DMS79 treated with DMSO at 0.1 percent for 48 hours (cell line): Measurements from ENCODE around the gene DTD2.
A peak's percentile ranks its signal among the peaks of the same experiment; 100 is the strongest.
"Not testable (repeated sequence)": the region's sequence is repeated elsewhere in the genome, so short reads cannot be mapped to it uniquely, and the experiment has no call there.

ENCODE experiments used
- DNase-seq: peaks from one replicate; lab custom pipeline; 2025; lab: John Stamatoyannopoulos, UW

DTD2 gene

DNA sequence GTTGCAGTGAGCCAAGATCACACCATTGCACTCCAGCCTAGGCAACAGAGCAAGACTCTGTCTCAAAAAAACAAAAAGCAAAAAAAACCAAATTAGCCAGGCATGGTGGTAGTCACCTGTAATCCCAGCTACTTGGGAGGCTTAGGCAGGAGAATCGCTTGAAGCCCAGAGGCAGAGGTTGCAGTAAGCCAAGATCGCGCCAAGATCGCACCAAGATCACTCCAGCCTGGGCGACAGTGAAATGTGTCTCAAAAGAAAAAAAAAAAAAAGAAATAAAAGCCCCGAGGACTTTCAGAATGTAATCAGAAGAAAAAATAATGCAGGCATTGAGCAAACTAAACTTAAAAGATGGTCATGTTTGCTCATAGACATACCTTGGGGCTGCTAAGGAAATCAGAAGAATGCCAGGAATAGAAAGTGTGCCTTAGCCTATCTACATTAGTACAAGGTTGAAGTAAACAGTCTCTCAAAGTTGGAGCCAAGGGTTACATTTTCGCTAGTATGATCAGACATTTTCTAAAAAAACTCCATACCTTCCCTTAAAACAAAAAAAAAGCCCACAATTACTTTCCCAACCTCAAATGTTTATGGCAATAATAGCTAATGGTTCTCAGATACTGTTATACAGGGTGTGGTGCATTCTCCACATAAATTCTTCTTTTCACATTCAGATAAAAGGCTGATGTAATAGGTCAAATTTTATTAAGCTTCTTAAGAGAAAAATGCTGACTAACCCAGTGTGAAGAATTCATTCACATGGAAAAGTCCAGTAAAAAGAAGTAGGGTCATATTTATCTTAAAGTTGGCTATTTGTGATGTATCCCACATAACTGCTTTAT lies 15.8 kb downstream of the DTD2 start:
- no peak for DNase-seq

DNA sequence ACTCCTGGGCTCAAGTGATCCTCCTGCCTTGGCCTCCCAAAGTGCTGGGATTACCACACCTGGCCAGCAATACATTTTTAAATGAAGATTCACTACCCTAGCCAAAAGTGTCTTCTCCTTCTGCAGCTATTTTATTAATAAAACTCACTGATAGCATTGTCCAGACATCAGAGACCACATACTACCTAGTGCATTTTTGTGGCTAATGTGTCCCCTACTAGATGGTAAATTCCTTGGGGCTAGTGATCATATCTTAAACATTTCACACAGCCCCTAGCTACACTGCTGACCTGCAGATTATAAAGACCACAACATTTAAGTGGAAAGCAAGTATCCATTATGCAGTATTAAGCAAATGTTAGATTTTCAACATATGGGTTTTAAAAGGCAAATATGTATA lies 17.0 kb downstream of the DTD2 start:
- DNase-seq: no peak

DNA sequence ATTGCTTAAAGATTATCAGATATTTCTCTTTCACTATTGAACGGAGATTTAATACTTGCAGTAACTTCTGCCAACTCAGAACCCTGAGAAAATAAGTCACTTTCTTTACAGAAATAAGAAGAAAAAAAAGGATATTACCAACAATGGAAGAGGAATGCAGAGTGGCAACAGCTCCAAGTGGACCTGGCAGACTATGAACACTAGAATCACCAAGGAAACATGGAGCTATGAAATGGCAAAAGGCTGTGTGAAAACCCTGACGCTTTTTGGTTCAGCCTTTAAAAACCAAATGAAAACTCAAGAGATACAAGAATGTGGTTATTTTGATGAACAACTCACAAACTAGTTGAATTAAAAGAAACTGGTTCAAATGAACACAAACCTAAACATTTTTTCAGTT lies 17.7 kb downstream of the DTD2 start:
- no peak for DNase-seq

DNA sequence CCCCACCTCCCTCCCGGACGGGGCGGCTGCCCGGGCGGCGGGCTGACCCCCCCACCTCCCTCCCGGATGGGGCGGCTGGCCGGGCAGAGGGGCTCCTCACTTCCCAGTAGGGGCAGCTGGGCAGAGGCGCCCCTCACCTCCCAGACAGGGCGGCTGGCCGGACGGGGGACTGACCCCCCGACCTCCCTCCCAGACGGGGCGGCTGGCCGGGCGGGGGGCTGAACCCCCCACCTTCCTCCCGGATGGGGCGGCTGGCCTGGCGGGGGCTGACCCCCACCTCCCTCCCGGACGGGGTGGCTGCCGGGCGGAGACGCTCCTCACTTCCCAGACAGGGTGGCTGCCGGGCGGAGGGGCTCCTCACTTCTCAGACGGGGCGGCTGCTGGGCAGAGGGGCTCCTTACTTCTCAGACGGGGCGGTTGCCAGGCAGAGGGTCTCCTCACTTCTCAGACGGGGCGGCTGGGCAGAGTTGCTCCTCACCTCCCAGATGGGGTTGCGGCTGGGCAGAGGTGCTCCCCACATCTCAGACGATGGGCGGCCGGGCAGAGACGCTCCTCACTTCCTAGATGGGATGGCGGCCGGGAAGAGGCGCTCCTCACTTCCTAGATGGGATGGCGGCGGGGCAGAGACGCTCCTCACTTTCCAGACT lies 20.1 kb downstream of the DTD2 start:
- DNase-seq: not testable (repeated sequence)

DNA sequence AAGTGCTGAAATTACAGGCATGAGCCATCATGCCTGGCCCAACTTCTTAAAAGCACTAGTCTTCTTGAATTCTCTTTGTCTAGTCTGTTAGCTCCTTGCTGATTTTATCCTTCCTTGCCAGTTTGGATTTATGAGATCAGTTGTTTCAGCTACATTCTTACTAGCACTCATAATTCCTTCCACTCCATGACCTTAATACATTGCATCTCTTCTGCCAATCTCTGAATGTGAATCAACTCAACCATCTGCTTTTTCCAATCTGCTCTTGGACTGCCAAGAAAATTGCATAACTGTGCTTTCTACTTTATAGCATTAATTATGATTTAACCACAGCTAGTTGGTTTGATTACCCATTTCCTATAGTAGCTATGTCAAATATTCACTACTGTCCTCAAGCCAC lies 22.0 kb downstream of the DTD2 start:
- no peak for DNase-seq

DNA sequence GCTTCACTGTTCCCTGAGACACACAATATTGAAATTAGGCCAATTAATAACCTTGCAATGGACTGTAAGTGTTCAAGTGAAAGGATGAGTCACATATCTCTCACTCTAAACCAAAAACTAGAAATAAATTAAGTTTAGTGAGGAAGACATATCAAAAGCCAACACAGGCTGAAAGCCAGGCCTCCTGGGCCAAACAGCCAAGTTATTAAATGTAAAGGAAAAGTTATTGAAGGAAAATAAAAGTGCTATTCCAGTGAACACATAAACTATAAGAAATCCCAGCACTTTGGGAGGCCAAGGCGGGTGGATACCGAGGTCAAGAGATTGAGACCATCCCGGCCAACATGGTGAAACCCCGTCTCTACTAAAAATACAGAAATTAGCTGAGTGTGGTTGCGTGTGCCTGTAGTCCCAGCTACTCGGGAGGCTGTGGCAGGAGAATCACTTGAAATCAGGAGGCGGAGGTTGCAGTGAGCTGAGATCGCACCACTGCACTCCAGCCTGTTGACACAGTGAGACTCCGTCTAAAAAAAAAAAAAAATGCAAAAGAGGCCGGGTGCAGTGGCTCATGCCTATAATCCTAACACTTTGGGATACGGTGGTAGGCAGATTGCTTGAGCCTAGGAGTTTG lies 26.6 kb downstream of the DTD2 start:
- DNase-seq: no peak

DNA sequence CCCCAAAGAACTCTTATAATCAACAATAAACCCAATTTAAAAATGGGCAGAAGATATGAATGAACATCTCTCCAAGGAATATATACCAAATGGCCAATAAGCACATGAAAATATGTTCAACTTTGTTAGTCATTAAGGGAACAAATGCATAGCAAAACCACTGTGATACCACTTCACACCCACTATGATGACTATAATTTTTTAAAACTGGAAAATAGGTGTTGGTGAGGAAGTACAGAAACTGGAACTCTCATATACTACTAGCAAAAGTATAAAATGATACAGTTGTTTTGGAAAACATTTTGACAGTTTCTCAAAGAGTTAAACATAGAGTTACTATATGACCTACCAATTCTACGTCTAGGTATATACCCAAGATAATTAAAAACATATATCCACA lies 27.5 kb downstream of the DTD2 start:
- DNase-seq: no peak

DNA sequence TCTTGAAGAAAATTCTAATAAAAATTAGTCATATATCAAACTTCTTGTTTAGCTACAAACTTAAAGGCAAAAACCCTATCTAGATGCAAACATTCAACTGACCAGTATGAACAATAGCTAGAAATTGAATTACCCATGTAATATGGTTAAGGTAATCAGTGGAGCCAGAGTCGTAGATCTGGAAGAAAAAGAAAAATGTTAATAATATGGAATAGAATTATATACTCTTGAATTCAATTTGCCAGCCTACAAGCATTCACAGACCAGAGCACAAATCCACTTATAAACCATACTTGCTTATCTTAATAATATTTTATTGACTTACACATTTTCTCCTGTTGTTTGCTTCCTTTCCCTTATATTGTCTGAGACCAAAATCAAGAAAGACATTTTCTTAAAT lies 29.3 kb downstream of the DTD2 start:
- DNase-seq: no peak

DNA sequence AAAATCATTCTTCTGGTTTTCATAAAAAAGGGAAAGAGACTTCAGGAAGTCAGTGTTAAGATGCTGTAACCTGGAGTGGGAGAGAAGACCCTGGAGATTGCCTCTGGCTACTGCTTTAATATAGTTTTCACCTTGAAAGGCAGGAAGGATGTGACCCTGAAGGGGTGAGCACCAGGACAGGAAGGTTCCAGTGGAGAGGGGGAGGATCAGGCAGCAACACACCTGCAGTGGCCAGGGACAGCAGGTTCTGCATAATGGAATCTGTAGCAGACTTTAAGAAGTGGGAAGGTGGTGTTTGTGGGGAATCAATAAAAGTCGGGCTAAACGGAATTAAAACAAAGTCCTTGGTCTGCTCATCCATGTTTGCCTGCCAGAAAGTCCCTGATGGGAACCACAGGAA lies 30.6 kb downstream of the DTD2 start:
- no peak for DNase-seq

DNA sequence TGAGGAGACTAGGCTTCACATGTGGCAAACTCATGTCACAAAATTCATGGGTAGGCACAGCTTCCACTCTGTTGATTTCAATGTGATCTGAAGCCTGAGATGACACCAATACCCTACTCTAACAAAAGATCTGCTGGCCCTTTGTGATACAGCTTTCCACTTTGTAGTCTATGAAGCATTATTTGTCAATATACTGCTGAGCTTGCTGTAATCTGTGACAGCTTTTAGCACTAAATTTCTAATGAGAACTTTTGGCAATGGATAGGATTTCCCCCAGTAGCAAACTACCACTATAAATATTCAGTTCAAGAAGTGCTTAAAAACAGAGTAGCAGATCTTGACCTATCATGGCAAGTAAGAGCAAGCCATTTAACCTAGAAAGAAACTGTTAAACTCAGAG lies 31.4 kb downstream of the DTD2 start:
- DNase-seq: no peak

DNA sequence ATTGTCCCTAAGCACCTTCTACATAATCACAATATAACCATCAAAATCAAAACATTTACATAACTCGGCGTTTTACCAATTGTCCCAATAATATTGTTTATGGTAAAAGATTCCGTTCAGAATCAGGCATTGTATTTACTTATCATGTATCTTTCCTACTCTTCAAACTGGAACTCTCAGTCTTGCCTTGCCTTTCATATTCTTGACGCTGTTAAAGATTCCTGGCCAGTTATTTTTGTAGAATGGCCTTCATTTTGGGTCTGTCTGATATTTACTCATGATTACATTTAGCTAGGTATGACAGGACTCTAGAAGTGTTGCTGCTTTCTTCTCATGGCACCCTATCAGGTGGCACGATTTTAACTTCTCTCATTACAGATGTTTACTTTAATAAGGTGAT lies 36.1 kb downstream of the DTD2 start:
- no peak for DNase-seq

DNA sequence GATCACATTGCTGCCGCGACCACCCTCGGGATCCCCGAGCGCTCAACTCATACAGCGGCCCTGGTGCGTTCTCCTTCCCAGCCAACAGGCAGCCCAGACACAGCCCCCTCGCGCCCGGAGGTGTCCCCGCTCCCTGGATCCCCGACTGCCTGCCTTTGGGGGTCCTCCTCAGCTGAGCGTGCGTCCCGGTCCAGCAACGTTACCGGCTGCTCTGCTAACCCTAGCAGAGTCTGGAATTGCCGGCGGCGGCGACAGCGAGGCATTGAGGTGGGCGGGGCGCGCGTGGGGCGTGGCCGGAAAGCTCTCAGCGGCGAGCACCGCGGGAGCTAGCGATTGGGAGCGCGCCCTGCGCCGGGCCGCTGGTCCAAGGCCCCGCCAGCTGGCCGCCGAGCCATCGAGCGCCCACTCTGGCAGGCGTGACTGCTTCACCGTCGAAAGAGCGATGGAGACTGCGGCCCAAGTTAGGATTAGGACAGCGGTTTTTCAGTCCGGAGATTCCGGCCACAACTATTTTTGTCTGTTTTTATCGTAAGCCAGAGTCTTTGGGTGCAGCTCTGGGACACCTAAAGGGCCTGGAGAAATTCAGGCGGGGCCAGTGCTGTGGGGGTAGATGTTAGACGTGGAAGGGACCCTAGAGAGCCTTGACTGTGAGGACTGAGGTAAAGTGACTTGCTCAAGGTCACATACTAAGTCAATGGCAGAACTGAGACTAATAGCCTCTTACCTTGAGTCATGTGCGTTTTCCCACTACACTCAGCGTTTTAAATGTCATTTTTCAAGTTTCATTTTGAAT lies 36.8 kb downstream of the DTD2 start, which contains the start of gene HEATR5A:
Gene HEATR5A (minus strand): TSS at position 232 of the 793 bp plus-strand sequence. CDS start 17,575 bp downstream, outside the sequence.
- DNase-seq: peak; percentile 97

DNA sequence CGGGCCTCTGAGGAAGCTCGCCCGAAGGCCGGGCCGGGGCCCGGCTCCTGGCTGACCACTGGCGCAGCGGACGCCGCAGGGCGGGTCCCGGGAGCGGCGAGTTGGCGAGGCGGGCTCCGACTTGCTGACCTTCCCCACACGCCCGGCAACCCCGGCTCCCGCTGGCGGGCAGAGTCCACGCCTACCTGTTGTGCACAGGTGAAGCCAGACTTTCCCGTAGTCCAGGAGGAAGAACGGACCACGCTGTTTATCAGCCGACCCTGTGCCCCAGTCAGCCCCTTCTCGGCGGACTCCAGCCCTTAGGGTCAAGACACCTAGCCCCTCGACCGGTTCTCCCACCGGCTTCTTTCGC lies 37.4 kb downstream of the DTD2 start:
- DNase-seq: peak; percentile 71

DNA sequence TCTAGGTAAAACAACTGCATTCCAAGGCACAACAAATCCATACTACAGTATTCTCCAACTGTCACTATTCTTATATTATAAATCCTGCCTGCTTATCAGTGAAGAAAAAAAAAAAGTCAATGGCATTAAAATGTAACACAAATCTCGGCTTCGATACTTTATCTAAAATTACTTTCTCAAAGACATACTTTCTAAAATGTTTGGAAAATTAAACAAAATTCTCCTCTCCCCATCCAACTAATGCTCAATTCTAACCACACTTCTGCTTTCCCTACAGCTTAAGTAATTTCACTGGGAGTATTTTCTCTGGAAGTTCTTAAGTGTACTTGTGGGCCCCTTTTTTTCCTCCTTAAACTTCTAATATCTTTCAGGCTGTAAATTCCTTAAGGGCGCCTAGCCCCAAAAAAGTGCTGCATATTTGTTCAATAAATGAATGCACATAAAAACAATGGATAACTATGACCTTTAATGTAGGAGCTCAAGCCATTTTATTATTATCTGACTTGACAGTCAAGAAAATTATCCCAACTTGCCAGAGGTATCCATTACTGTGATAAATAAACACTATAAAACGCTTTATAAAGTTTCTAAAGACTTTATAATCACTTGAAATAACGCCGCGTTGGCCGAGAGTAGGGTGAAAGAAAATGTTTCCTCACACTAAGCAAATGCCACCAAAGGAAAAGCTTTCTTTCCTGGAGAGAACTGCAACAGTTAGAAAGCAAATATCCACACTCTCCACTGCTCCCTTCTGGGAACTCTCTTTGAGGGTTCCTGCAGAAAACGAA lies 37.9 kb downstream of the DTD2 start:
- DNase-seq: peak; percentile 71

DNA sequence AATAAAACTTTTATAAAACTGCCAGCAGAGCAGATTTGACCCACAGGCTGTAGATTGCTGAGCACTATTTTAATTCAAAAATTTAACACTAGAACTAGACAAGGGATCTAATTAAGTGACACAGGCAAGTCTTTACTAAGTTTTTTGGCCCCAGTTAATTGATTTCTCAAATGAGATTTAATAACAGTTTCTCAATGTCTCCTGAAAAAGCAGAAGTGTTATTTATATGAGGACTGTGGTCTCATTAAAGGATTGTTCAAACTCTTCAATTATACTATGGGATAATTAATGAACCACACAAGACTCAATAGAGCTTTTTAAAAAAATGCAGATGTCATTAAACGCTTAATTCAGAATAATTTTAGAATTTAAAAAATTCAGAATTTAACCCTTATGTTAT lies 38.9 kb downstream of the DTD2 start:
- no peak for DNase-seq

DNA sequence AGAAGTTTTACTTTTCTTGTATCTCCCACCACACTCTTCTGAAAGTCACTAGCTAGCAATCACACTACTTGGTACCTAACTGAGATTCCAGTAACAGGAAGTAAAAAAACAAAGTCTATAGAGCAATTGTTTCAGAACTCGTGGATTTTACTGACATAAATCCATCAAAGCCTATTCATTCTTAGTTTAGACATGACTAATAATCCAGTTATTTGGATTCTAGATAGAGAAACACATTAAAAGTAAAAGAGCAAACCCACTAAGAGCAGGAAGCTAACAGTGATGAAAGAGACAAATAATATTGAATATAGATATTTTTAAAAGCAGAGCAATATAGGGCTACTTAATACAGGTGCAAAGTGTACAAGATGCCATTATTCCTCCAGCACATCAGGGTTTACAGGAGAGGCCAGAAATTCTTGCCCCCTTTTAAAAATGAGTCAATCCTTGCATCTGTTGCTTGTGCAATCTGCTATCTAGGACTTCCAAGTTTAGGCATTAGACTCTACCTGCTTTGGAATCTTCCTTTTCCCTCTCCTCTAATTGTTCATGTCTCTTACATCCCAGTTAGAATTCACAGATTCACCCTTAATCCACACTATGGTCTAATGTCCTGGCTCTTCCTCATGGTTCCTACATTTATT lies 43.0 kb downstream of the DTD2 start:
- no peak for DNase-seq

DNA sequence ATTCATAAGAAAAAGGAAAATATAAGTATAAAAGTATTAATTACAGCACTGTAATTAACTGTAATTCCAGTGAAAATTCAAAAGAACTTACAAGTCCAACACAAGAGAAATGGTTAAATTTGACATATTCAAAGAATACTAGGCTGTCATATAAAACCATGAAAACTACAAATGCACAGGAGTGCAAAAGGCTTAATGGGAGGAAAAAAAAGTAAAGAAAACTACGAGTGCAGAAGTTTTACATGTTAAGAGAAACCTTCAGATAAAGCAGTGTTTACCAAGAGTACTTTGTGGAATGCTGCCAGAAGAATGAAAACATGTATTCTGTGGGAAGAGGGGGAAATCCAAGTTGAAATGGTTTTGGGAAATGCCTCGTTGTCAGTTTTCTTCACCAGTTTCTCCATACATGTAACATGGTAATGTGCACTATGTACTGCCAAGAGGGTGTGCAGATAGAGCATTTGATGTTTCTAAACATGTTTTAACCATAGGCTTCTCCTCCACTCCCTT lies 46.0 kb downstream of the DTD2 start:
- no peak for DNase-seq

DNA sequence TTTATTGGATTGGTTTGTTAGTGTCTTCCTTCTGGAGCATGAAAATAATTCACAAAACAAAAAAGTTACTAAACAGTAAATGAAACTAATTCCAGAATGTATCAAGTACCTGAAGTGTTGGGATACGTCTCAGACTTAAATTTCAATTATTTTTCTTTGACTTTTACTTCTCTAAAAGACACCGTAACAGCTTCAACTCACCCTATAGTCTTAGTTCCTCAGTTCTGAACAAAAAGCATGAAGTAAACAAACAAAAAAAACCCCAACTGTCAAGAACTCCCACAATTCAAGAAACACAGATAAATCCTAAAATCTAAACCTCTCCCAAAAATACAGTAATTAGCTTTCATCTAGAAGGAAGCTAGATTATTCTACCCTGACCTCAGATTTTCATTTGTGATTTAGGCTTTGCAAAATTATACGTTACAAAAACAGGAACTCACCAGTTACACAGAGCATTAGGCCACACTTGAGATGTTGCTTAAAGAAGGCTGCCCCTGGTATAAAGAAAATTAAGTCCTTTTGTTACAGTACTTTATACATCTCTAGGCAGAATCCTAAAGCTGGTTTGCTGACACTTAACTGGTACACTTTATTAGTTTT lies 47.2 kb downstream of the DTD2 start:
- DNase-seq: no peak

DNA sequence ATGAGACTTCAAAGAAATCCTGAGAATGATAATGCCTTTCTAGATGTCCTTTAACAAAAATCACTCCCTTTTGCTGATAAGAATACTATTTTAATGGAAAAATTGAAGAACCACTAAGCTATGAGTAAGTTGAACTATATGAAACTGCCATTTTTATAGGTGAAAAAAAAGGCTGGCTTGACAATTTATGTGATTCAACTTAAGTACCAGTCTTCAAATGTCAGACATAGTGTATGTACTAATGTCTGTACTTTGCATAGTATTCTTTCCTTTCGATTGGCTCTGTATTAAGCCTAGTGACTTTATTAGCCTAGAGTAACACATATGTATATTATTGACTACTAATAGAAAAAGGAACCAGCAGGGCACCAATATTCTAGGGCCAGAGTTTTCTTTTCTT lies 48.9 kb downstream of the DTD2 start:
- no peak for DNase-seq

DNA sequence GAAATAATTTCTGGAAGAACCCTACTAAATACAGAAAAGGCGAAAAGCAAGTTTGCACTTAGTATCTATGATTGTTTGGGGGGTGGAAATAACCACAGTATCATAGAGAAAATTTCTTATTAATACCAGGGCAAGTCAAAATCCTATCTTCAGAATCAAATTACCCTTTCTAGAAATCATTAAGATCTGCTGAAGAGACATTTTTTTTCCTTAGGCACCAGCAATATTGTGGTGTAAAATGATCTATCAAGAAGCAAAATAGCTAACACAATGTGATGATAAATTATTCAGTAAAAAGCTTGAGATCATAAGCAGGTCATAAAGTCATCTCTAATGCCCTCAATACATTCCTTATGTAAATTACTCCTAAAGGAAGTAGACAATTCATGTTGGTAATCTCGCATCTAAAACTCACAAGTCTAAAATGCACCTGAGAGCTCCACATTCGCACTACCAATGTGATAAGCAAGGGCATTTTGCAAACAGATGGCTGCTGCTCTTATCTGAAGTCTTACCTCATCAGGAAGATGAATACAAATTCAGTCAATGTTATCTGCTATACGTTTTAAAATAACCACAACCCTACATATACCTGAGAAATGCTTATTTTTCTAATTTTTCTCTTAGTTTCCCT lies 51.6 kb downstream of the DTD2 start:
- DNase-seq: no peak
